AG09309 (cell line): ENCODE results near the gene CCNA2.

ENCODE experiments used
- DNase-seq: peaks from one replicate; pipeline ENCODE4 v3.0.0-alpha.2; 2010; ENCODE audit warnings: low read depth
- H3K4me3 ChIP-seq: 2 replicates; pipeline ENCODE4 v1.5.1; 2011; ENCODE audit warnings: mild to moderate bottlenecking, low read depth, low read length, moderate library complexity; ENCODE audit not compliant: control insufficient read depth
- TF ChIP-seq, protein P1 (sequence below): IDR thresholded peaks from 2 replicates; pipeline ENCODE4 v1.5.1; 2011; ENCODE audit warnings: mild to moderate bottlenecking, low read depth, low read length, inconsistent platforms; ENCODE audit not compliant: insufficient read depth, control insufficient read depth; ENCODE audit errors: missing control alignments

The CCNA2 gene

DNA sequence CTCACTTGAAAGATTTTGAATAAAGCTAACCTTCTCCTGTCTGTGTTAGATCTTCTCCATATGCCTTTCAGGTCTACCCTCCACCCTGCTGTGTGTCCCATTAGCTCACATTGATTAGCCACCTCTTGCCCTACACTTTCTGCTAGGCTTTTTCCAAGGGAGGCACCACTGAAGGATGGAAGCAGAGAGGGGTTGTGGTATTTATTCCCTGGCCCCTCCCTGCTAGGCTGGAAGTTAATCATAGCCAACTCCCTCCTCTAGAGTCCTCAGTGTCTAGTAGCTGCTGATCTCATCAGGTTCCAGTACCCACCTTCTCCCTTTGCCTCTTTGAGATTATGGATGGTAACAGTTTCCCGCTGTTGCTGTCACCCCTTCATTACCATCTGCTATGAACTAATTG, 49.8 kb downstream of the CCNA2 start:
- no peak overlapping the region for H3K4me3 ChIP-seq
- TF ChIP-seq, protein P1, sequence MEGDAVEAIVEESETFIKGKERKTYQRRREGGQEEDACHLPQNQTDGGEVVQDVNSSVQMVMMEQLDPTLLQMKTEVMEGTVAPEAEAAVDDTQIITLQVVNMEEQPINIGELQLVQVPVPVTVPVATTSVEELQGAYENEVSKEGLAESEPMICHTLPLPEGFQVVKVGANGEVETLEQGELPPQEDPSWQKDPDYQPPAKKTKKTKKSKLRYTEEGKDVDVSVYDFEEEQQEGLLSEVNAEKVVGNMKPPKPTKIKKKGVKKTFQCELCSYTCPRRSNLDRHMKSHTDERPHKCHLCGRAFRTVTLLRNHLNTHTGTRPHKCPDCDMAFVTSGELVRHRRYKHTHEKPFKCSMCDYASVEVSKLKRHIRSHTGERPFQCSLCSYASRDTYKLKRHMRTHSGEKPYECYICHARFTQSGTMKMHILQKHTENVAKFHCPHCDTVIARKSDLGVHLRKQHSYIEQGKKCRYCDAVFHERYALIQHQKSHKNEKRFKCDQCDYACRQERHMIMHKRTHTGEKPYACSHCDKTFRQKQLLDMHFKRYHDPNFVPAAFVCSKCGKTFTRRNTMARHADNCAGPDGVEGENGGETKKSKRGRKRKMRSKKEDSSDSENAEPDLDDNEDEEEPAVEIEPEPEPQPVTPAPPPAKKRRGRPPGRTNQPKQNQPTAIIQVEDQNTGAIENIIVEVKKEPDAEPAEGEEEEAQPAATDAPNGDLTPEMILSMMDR = no peak
- no peak for DNase-seq

DNA sequence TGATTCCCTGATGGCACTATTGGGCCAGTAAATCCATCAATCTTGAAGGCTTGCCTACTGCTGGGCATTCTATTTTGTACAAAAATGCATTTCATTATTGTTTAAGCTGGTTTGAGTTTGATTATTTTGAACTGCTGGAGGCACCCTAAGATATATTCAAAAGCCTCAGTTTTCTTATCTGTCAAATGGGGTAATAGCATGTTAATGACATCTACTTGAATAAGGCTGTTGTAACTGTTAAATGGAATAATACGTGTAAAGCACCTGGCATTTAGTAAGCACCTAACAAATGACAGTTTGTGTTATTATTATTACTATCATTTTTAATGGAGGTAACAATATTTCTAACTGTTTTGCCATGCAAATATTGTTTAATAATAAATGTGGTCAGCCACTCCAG, 51.8 kb downstream of the CCNA2 start:
- H3K4me3 ChIP-seq = no peak overlapping the region
- TF ChIP-seq, protein P1 = no peak
- no peak for DNase-seq

DNA sequence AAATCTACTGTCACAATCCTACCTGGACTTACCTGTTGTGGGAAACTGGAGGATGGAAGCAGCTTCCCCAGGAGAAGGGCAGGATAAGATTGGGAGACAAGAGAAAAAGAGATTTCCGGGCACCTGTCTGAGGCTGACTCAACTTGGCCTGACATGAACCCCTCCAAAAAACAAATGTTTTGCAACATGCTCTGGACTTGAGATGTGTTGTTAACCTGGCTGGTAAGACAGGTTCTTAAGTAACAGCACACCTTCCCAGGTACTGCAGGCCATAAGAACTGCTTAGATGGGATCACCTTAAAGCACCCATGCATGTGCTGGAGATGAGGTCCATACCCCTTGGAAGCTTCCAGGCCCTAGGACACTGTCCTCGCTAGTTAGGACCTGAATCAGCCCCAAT, 54.3 kb downstream of the CCNA2 start:
- no peak for DNase-seq
- H3K4me3 ChIP-seq = no peak overlapping the region
- TF ChIP-seq, protein P1 = no peak

DNA sequence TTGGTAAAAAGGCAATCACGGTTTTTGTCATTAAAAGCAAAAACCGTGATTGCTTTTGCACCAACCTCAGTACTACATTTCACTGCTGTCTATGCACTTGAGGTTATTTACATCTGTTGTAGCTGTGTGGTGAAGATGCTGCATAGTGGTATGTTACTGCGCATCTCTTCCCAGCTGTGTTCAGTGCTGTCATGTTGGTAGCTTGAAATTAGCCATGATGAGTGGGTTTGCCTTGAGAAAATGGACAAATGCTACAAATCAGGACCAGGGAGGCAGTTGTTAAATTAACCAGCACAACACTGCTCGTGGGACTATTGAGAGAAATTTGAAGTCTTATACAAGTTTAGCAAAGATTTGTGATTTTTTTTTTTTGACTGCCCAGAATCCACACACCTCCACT, 56.5 kb downstream of the CCNA2 start:
- no peak overlapping the region for H3K4me3 ChIP-seq
- TF ChIP-seq, protein P1 = no peak
- DNase-seq = no peak
